HepG2 (cell line): ENCODE results near the gene FBXO30. TPM values are rescaled to one million over a fixed set of nuclear protein-coding genes. Genes with fewer than 3 reads are reported as not detected.

ENCODE experiments used
- ATAC-seq: fragments of 200-7000 bp; cut with Tn5 transposase; 3 replicates; pipeline ENCODE4 v1.9.1; 2020; ENCODE audit warnings: mild to moderate bottlenecking, moderate library complexity
- BruUV-seq: library from RNA; stranded (reverse); fragments of 400-500 nt; replicated peaks from 2 replicates; lab custom pipeline; 2021; lab: Mats Ljungman, UMichigan
- CTCF ChIA-PET: fragments of 300-600 bp; formaldehyde crosslinking; extraction: SDS; loops from one replicate; lab custom pipeline; 2021; ENCODE audit warnings: low total read pairs, inconsistent platforms, low intra/inter-chr PET ratio; lab: Yijun Ruan, JAX
- POLR2A ChIA-PET: fragments of 350-600 bp; sonication (Branson Sonifier 250); formaldehyde crosslinking; loops from one replicate; lab custom pipeline; 2020; ENCODE audit warnings: antibody characterized with exemption, inconsistent platforms; lab: Yijun Ruan, JAX
- DNase-seq: peaks from one replicate; pipeline ENCODE4 v3.0.0-alpha.2; 2015; ENCODE audit warnings: low spot score
- FAIRE-seq: peaks from 3 replicates; lab custom pipeline; 2011; peaks lifted over from hg19 to GRCh38; lab: Jason Lieb, UNC
- H2AFZ ChIP-seq: one replicate; pipeline ENCODE4 v1.6.1; 2011; ENCODE audit warnings: low read length, inconsistent platforms
- H3K27ac ChIP-seq: fragments of 300-600 bp; 3 replicates; pipeline ENCODE4 v1.8.0; 2011; ENCODE audit warnings: mixed run types, mild to moderate bottlenecking, mixed read lengths, low read length, inconsistent platforms; ENCODE audit not compliant: insufficient read depth; ENCODE audit errors: extremely low read length
- H3K27me3 ChIP-seq, 2 experiments: fragments of 200-600 bp in 1 of 2; 2 replicates in 1 of 2; 3 replicates in 1 of 2; pipeline versions ENCODE4 v1.6.0 to v1.8.0; 2011; ENCODE audit warnings: low read length in 2 of 2, mild to moderate bottlenecking in 2 of 2, moderate library complexity in 2 of 2, inconsistent platforms in 1 of 2; ENCODE audit not compliant: insufficient read depth in 2 of 2, control insufficient read depth in 1 of 2
- H3K36me3 ChIP-seq, 2 experiments: fragments of 200-600 bp in 1 of 2; replicated peaks in 1 of 2; 2 replicates in 1 of 2; 3 replicates in 1 of 2; pipeline versions ENCODE4 v1.5.1 to v1.8.0; 2011; ENCODE audit warnings: low read length in 2 of 2, inconsistent platforms in 1 of 2; ENCODE audit not compliant: insufficient read depth in 2 of 2, control insufficient read depth in 1 of 2
- H3K4me1 ChIP-seq: 2 replicates; pipeline ENCODE4 v1.5.1; 2012; ENCODE audit warnings: low read length, inconsistent platforms; ENCODE audit not compliant: insufficient read depth
- H3K4me2 ChIP-seq: 2 replicates; pipeline ENCODE4 v1.6.0; 2011; ENCODE audit warnings: low read depth, low read length, inconsistent platforms
- H3K4me3 ChIP-seq, 3 experiments: fragments of 200-600 bp in 1 of 3; sonication (generic), shearing (Covaris generic) in 1 of 3; replicated peaks in 1 of 3; 2 replicates each; pipeline ENCODE4 v1.5.1; 2011 to 2016; ENCODE audit warnings: low read length in 3 of 3, inconsistent platforms in 2 of 3, low read depth in 2 of 3, mild to moderate bottlenecking in 2 of 3, control low read depth in 1 of 3, mixed read lengths in 1 of 3; ENCODE audit not compliant: insufficient read depth in 1 of 3
- H3K79me2 ChIP-seq: one replicate; pipeline ENCODE4 v1.6.1; 2011; ENCODE audit warnings: low read length, inconsistent platforms; ENCODE audit not compliant: insufficient read depth
- H3K9ac ChIP-seq: 2 replicates; pipeline ENCODE4 v1.6.0; 2011; ENCODE audit warnings: mild to moderate bottlenecking, low read depth, low read length, inconsistent platforms; ENCODE audit not compliant: insufficient read depth
- H3K9me3 ChIP-seq: 2 replicates; pipeline ENCODE4 v1.5.1; 2012; ENCODE audit warnings: mild to moderate bottlenecking, low read length
- H4K20me1 ChIP-seq: 2 replicates; pipeline ENCODE4 v1.6.0; 2011; ENCODE audit warnings: inconsistent platforms, mild to moderate bottlenecking, low read length, moderate library complexity; ENCODE audit not compliant: insufficient read depth
- ARID4A ChIP-seq: sonication (generic); formaldehyde crosslinking; IDR thresholded peaks from 2 replicates; pipeline ENCODE4 v1.5.0; 2020; ENCODE audit warnings: mild to moderate bottlenecking, missing genetic modification reagents, borderline replicate concordance
- CENPX ChIP-seq: sonication (generic); formaldehyde crosslinking; IDR thresholded peaks from 2 replicates; pipeline ENCODE4 v1.9.0; 2021; ENCODE audit warnings: mild to moderate bottlenecking, missing genetic modification reagents, moderate library complexity
- ERF ChIP-seq: IDR thresholded peaks from 2 replicates; pipeline ENCODE4 v1.6.1; 2018; ENCODE audit warnings: missing biosample characterization, missing genetic modification reagents
- HIVEP1 ChIP-seq: sonication (generic); formaldehyde crosslinking; IDR thresholded peaks from 2 replicates; pipeline ENCODE4 v1.4.0; 2020; ENCODE audit warnings: mild to moderate bottlenecking, missing genetic modification reagents
- NR2C2 ChIP-seq: sonication (generic); formaldehyde crosslinking; IDR thresholded peaks from 2 replicates; pipeline ENCODE4 v1.4.0; 2020; ENCODE audit warnings: missing genetic modification reagents, mild to moderate bottlenecking, moderate library complexity, borderline replicate concordance
- SRF ChIP-seq: IDR thresholded peaks from 2 replicates; pipeline ENCODE4 v1.6.1; 2011; ENCODE audit warnings: mild to moderate bottlenecking, low read depth, low read length, moderate library complexity
- ZBED4 ChIP-seq: sonication (generic); formaldehyde crosslinking; IDR thresholded peaks from 2 replicates; pipeline ENCODE4 v1.4.0; 2020; ENCODE audit warnings: missing genetic modification reagents, borderline replicate concordance
- ZNF530 ChIP-seq: sonication (generic); formaldehyde crosslinking; IDR thresholded peaks from 2 replicates; pipeline ENCODE4 v1.5.0; 2020; ENCODE audit warnings: low read depth, mild to moderate bottlenecking, missing genetic modification reagents
- ZNF580 ChIP-seq: IDR thresholded peaks from 2 replicates; pipeline ENCODE4 v1.6.1; 2016; ENCODE audit warnings: low read depth, borderline replicate concordance
- WGBS: methylation state at CpG from one replicate; pipeline ENCODE4 v1.1.6; 2017; ENCODE audit warnings: low lambda C conversion rate; 5-methylcytosine and 5-hydroxymethylcytosine counted together
- in situ Hi-C: cut with HindIII; loops from 2 replicates; pipeline ENCODE4 v1.10.0; 2017; ENCODE audit warnings: low pct_unique_long_range_greater_than_20kb; ENCODE audit not compliant: extremely low pct_ligation_motif_present
- intact Hi-C: fragments of 100-400 bp; cut with micrococcal nuclease; formaldehyde crosslinking; loops from one replicate; pipeline ENCODE4 v1.10.0; 2022; ENCODE audit not compliant: unreplicated experiment
- polyA plus RNA-seq, 8 experiments: library from polyadenylated mRNA; depleted of rRNA in 3 of 8; stranded (reverse) in 7 of 8; unstranded in 1 of 8; fragments of >200 nt; fragmentation: Illumina TruSeq in 4 of 8; extraction: Trizol in 4 of 8; gene quantifications; 2 replicates each; pipeline versions ENCODE4 v1.2.1 to v1.2.3, GENCODE V29; 2011 to 2016; ENCODE audit warnings: low read depth in 4 of 8, missing spikeins in 1 of 8, mixed read lengths in 1 of 8; ENCODE audit not compliant: insufficient read depth in 1 of 8
- total RNA-seq, 5 experiments: library from RNA; depleted of rRNA; stranded (reverse); fragments of >200 nt; fragmentation: Illumina TruSeq; extraction: Trizol; gene quantifications; 2 replicates each; pipeline ENCODE4 v1.2.3, GENCODE V29; 2016; ENCODE audit warnings: low read depth in 1 of 5

The FBXO30 gene
- total and polyA plus RNA-seq, 2 of the 13 experiments (the other 11 are each of a cell fraction or from before 2014, with no cell fraction given), result 3.2 to 7.1 TPM

DNA sequence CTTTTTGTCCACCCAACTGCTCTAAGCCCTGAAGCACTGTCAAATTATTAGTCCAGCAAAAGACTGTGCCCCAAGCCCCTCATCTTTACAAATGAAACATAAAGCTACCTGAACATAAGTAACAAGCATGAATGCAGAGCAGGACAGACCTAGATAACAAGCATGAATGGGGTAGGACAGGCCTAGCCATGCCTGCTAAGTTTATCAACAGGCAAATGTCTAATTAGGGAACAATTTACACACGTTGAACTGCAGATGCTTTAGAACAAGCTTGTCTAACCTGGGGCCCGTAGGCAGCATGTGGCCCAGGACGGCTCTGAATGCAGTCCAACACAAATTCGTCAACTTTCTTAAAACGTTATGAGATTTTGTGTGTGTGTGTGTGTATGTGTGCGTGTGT lies 13.6 kb downstream of the FBXO30 start:
- Histone ChIP-seq H3K79me2 (peaks cover 11% of the 10 kb centered on the region), H3K4me1 (no peaks in the 10 kb centered on the region)
- TF ChIP-seq NR2C2 (0 out of 2 replicates have a peak, but pooled peaks have one; percentile 21), HIVEP1 (CRISPR knock-in tag) (no peak)
- TF ChIP-seq, all 625 proteins: peak for 1
- Histone ChIP-seq H3K4me2 (no peak overlapping the region), H3K9ac (no peak overlapping the region), H3K27ac (no peak overlapping the region), H3K9me3 (no peaks in the 10 kb centered on the region), H3K27me3 (no peaks in the 10 kb centered on the region), H4K20me1 (no peaks in the 10 kb centered on the region), H3K4me3 (no peak overlapping the region), H2AFZ (no peak overlapping the region), H3K36me3 (peaks cover 13 to 40% of the 10 kb centered on the region in 2 experiments)
- ChIA-PET POLR2A (interaction anchor here (2.6 kb wide), 1 partner anchor 66 kb away, joined by 7 read pairs; the partner anchor contains the start of gene EPM2A), CTCF (no interaction called here)
- DNase-seq (no peak), FAIRE-seq (no peak), ATAC-seq (peak; percentile 27; the same call in 2 of the 3 replicates)
- WGBS, result over 99% methylated on average over 6 of the region's 6 CpGs
- in situ Hi-C loops (loop anchor here (25.0 kb wide), 1 partner anchor 1511 kb away; no protein-coding TSS in a partner anchor), intact Hi-C loops (no loop called here)
- BruUV-seq, result no TSS peak

DNA sequence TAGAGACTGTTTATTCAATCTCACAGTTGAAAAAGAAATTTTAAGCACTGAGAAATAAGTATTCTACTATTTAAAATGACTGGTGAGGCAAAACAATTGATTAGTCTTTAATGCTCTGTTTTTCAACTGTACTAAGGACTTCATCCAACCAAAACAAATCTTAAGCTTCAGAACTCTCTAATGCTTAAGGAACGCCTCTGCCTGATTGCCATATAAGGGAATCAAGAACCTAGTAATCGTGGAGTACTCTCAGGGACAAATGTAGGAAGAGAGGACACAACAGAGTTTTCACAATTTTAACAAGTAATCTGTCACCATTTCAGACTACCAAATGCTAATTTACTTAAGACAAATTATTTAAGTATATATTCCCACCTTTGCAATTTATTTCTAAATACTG lies 16.1 kb downstream of the FBXO30 start:
- POLR2A ChIA-PET, result no interaction called here
- H4K20me1 ChIP-seq, result no peaks in the 10 kb centered on the region
- H3K36me3 ChIP-seq, result peaks cover 4 to 16% of the 10 kb centered on the region in 2 experiments; a peak in 4 of 5 replicates
- CTCF ChIA-PET, result no interaction called here
- no peak overlapping the region for H3K27ac ChIP-seq
- H3K4me2 ChIP-seq, result no peak overlapping the region
- in situ Hi-C loops, result no loop called here
- no peak overlapping the region for H3K9ac ChIP-seq
- no peaks in the 10 kb centered on the region for H3K27me3 ChIP-seq
- 93% methylated on average over 2 of the region's 2 CpGs for WGBS
- ATAC-seq, result no peak
- H2AFZ ChIP-seq, result no peak overlapping the region
- no peak for FAIRE-seq
- TF ChIP-seq ARID4A (CRISPR knock-in tag) (no peak), ERF (CRISPR knock-in tag) (no peak), SRF (peak; percentile 87), CENPX (CRISPR knock-in tag) (no peak), ZBED4 (CRISPR knock-in tag) (no peak), ZNF580 (CRISPR knock-in tag) (no peak), ZNF530 (no peak)
- TF ChIP-seq, all 625 proteins: peak for 1
- no TSS peak for BruUV-seq
- intact Hi-C loops, result no loop called here
- Histone ChIP-seq H3K4me1 (no peaks in the 10 kb centered on the region), H3K79me2 (peaks cover 9% of the 10 kb centered on the region), H3K4me3 (no peak overlapping the region), H3K9me3 (no peaks in the 10 kb centered on the region)
- DNase-seq, result no peak
